GM18951 (cell line): ENCODE data around the gene MACROD2.
"Not testable (repeated sequence)": the region's sequence is repeated elsewhere in the genome, so short reads cannot be mapped to it uniquely, and the experiment has no call there.

Experiments
- POLR2A ChIP-seq: IDR thresholded peaks from 4 replicates; pipeline ENCODE4 v1.6.1; 2011; ENCODE audit warnings: mild to moderate bottlenecking; ENCODE audit not compliant: insufficient read length, insufficient read depth; ENCODE audit errors: extremely low read depth
- in situ Hi-C: fragments of 300-500 bp; cut with MboI; formaldehyde crosslinking; loops from one replicate; pipeline ENCODE4 v1.12.0; 2022; ENCODE audit warnings: low sequenced_read_pairs, mixed read lengths, inconsistent platforms; ENCODE audit not compliant: unreplicated experiment

Gene MACROD2

DNA sequence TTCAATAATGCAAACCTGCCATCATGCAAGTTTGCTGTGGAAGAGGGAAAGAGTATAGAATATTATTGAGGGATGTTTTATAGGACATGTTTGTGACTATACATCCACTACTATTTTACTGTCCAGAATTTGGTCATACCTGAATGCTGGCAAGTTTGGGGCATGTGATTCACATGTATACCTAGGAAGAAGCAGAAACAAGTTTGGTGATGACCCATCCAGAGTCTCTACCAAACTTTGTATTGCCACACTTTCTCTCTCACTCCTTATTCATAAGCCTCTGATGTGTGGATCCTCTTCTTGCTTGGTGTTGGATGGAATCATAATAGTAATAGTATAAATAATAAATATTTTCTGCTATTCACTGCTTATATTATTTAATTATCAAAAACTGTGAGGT lies 450.6 kb downstream of the MACROD2 start:
- in situ Hi-C loops, result no loop called here
- TF ChIP-seq POLR2A, result no peak

DNA sequence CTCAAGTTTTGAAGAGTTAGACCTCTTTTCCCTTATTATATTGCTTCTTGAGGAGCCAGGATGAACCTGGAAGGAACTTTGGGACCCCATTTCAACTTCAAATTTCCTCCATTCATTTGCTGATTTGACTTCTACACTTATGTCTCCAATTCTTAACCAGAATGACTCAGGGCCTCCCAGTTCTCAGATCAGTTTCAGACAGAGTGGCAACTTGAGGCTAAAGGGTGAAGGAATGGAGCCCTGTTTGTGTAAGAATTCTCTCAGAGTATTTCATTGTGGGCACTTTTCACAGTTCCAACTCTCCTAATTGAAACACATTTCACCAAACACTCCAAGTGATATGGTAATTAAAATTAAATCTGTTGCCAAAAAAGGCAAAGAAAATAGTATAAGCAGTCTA lies 451.1 kb downstream of the MACROD2 start:
- TF ChIP-seq POLR2A, result no peak
- in situ Hi-C loops, result no loop called here

DNA sequence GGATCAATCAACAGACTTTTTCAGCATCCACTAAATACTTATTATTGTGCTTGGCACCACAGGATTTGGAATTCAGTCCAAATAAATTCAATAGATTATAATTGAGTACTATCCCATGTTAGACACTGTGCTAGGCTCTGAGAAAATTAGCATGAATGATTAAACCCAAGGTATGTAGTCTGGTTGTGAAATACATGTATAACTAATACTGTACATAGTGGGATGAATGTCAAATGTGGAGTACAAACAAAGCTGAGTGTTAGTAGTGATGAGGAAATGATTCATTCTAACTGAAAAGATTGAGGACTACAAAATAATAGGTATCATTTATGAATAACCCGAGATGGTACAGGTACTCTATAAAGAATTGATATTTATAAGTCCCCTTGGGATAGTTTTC lies 454.0 kb downstream of the MACROD2 start:
- TF ChIP-seq POLR2A, result no peak
- in situ Hi-C loops, result no loop called here

DNA sequence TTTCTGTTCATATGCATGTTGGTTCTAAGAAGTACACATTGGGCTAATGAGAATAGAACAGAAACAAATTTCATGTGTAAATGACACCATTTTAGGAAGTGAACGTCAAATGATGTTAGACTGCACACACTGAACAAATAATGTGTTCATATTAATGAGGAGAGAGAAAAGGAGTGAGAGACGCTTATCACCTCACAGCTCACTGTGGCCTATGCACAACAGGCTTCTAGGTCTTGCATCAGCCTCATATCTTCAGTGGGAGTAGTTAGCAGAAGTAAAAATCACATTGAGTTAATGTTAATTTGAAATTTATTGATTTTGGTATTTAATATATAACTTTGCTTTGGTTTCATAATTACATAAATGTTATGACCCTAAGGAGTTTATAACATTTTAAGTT lies 454.9 kb downstream of the MACROD2 start:
- TF ChIP-seq POLR2A, result no peak
- in situ Hi-C loops, result no loop called here

DNA sequence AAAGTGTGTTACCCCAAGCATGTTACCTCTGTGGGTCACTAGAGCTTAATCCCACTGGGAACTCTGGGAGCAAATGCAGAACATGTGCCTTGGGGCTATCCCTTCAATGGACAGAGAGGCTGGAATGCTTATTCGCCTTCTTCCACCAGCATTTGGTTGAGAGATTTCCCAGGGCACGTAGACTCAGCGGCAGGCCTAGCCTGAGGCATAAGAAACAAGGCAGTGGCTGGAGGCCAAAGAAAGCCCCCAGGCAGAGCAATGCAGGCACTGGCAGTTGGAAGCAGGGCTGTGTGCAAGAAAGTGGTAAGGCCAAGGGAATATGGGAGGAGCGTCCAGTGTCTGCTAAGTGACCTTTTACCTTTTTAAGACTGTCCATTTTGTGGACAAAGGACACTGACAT lies 456.1 kb downstream of the MACROD2 start:
- no peak for TF ChIP-seq POLR2A
- in situ Hi-C loops, result no loop called here

DNA sequence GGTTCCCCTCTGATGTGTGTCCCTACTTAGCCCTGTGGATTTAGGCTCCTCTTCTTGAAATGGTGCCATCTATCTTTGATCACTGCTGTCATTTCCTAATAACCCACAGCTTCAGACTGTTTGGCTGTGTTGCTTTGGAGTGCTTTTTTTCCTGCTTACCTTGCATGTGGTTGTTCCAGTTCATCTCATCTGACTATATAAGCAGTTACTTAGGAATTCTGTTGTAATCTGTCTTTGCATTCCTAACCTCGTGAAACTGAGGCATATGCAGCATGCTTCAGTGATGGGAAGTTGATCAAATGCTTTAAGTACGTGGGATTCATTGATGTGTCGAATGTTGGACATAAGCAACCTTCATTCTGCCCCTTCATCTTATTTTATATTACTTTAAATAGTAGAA lies 457.9 kb downstream of the MACROD2 start:
- no peak for TF ChIP-seq POLR2A
- in situ Hi-C loops, result no loop called here

DNA sequence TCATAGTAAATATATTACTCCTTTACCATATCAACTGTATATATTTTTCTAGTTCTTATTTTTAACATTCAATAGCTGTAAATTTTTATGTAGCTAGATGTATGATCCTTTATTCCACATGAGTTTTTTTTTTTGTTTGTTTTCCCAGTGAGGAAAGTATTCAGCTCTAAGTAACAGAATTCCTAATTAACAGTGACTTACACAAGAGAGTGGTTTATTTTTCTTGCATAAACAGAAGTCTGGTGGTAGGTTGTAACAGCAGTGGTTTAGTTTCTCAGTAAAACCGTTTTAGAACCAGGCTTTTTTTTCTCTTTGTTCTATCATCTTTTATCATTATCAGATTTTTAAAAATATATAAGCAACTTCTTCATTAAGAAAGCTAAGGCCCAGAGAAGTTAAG lies 459.0 kb downstream of the MACROD2 start:
- in situ Hi-C loops, result no loop called here
- no peak for TF ChIP-seq POLR2A

DNA sequence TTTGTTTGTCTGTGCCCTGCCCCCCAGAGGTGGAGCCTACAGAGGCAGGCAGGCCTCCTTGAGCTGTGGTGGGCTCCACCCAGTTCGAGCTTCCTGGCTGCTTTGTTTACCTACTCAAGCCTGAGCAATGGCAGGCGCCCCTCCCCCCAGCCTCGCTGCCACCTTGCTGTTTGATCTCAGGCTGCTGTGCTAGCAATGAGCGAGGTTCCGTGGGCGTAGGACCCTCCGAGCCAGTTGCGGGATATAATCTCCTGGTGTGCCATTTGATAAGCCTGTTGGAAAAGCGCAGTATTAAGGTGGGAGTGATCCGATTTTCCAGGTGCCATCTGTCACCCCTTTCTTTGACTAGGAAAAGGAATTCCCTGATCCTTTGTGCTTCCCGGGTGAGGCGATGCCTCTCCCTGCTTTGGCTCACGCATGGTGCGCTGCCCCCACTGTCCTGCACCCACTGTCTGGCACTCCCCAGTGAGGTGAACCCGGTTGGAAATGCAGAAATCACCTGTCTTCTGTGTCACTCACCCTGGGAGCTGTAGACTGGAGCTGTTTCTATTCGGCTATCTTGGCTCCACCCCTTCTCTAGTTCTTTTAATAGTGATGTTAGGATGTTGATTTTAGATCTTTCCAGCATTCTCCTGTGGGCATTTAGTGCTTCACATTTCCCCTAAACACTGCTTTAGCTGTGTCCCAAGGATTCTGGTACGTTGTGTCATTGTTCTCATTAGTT lies 471.9 kb downstream of the MACROD2 start:
- in situ Hi-C loops, result not testable (repeated sequence)

DNA sequence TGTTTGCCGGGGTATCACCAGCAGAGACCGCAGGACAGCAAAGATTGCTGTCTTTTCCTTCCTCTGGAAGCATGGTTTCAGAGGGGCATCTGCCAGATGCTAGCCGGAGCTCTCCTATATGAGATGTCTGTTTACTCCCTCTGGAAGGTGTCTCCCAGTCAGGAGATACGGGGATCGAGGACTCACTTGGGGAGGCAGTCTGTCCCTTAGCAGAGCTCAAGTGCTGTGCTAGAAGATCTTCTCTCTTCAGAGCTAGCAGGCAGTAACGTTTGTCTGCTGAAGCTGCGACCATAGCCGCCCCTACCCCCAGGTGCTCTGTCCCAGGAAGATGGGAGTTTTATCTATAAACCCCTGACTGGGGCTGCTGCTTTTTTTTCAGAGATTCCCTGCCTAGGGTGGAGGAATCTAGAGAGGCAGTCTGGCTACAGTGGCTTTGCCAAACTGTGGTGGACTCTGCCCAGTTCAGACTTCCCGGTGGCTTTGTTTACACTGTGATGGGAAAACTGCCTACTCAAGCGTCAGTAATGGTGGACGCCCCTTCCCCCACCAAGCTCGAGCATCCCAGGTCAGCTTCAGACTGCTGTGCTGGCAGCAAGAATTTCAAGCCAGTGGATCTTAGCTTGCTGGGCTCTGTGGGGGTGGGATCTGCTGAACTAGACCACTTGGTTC lies 475.0 kb downstream of the MACROD2 start:
- in situ Hi-C loops, result no loop called here
- TF ChIP-seq POLR2A, result no peak

DNA sequence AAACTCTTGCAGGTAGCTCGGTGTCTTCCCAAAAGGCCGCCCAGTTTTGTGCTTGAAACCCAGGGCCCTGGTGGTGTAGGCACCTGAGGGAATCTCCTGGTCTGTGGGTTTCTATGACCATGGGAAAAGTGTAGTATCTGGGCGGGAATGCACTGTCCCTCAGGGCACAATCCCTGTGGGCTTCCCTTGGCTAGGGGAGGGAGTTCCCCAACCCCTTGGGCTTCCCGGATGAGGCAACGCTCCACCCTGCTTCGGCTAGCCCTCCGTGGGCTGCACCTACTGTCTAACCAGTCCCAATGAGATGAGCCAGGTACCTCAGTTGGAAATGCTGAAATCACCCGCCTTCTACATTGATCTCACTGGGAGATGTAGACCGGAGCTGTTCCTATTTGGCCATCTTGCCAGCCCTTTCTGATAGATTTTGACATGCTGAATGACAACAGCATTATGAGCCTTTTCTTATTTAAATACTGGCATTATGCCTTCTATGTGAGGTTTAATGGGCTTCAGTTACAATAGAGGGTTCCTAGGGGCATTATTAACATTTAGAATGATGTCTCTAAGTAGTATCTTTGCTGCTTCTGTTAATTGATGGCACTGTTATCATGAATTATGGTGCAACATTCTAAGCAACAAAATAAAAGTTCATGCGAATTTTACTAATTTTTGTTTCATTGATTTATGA lies 475.8 kb downstream of the MACROD2 start:
- TF ChIP-seq POLR2A, result no peak
- in situ Hi-C loops, result no loop called here

DNA sequence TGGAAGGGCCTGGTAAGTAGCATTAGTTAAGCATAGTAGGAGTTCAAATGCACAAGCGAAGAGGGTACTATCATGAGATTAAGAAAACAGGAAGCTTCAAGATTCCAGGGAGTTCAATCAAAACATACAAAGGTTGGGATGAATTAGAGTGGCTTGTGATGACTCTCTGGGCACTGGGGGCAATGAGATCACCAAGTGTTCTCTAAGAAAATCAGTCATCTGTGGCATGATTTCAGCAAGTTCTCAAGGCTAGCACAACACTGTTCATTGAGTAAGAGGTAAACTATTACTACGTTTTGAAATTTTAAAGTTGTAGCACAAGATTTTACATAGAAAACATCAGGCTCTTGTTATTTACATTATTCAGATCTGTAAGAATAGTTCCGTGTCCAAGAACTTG lies 481.8 kb downstream of the MACROD2 start:
- in situ Hi-C loops, result no loop called here
- no peak for TF ChIP-seq POLR2A

DNA sequence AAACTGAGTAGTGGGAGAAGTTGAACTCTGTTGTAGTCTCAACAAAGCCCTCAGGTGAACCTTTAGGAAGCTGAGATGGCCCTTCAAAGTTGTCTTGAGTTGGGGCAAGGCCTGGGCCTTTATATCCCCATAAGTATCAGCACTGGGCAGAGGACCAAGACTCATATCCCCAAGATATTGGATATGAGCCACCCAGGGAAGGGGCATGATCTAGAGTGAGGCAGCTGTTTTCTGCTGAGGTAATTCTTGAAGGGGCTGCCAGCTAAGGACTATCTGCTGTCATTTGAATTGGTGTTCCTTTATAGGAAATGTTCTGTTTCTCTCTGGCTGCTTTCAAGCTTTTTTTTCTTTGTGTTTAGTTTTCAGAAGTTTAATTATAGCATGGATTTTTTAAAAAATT lies 482.8 kb downstream of the MACROD2 start:
- in situ Hi-C loops, result no loop called here
- TF ChIP-seq POLR2A, result no peak

DNA sequence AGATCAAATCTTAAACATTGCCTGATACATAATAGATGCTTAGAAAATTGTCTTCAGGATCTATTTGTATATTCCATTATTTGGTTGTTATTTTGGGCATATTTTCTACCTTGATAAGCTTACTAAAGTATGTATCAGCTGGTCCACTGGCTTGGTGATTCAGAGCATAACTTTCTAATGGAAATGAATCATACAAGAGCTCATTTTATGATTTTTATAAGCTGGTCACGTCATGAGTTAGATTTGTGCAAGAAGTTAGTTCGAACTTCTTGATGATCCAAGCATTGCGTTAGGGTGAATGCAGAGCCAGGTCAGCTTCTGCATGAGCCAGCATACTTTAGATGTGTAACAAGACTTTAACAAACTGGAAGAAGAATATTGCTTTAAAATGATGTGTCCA lies 486.5 kb downstream of the MACROD2 start:
- in situ Hi-C loops, result no loop called here
- TF ChIP-seq POLR2A, result no peak

DNA sequence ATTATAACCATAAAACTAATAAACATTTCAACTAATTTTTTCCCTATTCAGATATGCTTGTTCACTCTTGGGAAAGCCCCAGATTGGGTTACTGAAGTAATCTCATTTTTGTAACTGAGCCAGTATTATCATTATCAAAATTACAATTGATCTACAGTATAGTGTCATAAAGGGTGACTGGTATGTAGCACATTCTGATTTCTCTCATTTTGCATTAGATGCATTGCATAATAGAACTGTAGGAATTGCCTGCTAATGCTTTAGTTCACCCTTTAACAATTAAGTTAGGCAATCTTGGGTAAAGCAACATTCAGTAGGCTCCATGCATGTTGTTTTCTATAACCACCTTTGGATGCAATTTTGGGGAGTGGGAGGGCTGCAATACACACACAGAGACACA lies 492.9 kb downstream of the MACROD2 start:
- in situ Hi-C loops, result no loop called here
- TF ChIP-seq POLR2A, result no peak
